Measurements from ENCODE around the gene PERM1. TPM values are rescaled to one million over a fixed set of nuclear protein-coding genes. Genes with fewer than 3 reads are reported as not detected.

The PERM1 gene
- total and polyA plus RNA-seq, 2 of the 13 experiments (the other 11 are each of a cell fraction or from before 2014, with no cell fraction given): 0.04 to 0.29 TPM

- TF ChIP-seq MYC (CRISPR knock-in tag; IDR thresholded peaks at IDR 0.05; ENCODE audit: borderline replicate concordance): peak; percentile 37; the same call in 1 of the 2 replicates
- no peak for TF ChIP-seq SETDB1 (CRISPR knock-in tag; IDR thresholded peaks at IDR 0.05; ENCODE audit: borderline replicate concordance)
- no peak for TF ChIP-seq CSRNP2 (CRISPR knock-in tag; conservative IDR thresholded peaks at IDR 0.05; ENCODE audit: low read depth)
- TF ChIP-seq TMF1 (CRISPR knock-in tag; IDR thresholded peaks at IDR 0.05; ENCODE audit: low read depth): no peak
- TF ChIP-seq RFXANK (CRISPR knock-in tag; IDR thresholded peaks at IDR 0.05): no peak
- TF ChIP-seq E2F1 (CRISPR knock-in tag; IDR thresholded peaks at IDR 0.05): no peak
- no peak for TF ChIP-seq SNRNP70 (IDR thresholded peaks at IDR 0.05; ENCODE audit: low read depth, low read length)
- peak; percentile 65; the same call in 1 of the 2 replicates for TF ChIP-seq HNF1B (CRISPR knock-in tag; IDR thresholded peaks at IDR 0.05)
- no peak for TF ChIP-seq POLR2G (IDR thresholded peaks at IDR 0.05; ENCODE audit: low read depth, low read length)
- no peak for TF ChIP-seq HMGXB3 (CRISPR knock-in tag; IDR thresholded peaks at IDR 0.05; ENCODE audit: borderline replicate concordance)
- TF ChIP-seq ZNF788 (CRISPR knock-in tag; IDR thresholded peaks at IDR 0.05; ENCODE audit: borderline replicate concordance): no peak
- no peak for TF ChIP-seq ZNF775 (CRISPR knock-in tag; IDR thresholded peaks at IDR 0.05; ENCODE audit: borderline replicate concordance)
- peak; percentile 64 for TF ChIP-seq UBTF (CRISPR knock-in tag; IDR thresholded peaks at IDR 0.05)
- TF ChIP-seq BORCS8-MEF2B (CRISPR knock-in tag; IDR thresholded peaks at IDR 0.05): no peak
- TF ChIP-seq MXI1 (IDR thresholded peaks at IDR 0.05; ENCODE audit: borderline replicate concordance, low read depth, low read length): no peak
- no peak for TF ChIP-seq NFATC3 (CRISPR knock-in tag; IDR thresholded peaks at IDR 0.05)
Observed at GRCh38 chr1:975896-976683, 5.8 kb downstream of the PERM1 start (continued).
